Measurements from ENCODE around the gene CIDEB. TPM values are rescaled to one million over a fixed set of nuclear protein-coding genes. Genes with fewer than 3 reads are reported as not detected.

Gene CIDEB
- total and polyA plus RNA-seq, 10 of the 15 experiments (the other 5 are each of a cell fraction or from before 2014, with no cell fraction given) = 0.34 to 6.3 (median 3.2) TPM

DNA sequence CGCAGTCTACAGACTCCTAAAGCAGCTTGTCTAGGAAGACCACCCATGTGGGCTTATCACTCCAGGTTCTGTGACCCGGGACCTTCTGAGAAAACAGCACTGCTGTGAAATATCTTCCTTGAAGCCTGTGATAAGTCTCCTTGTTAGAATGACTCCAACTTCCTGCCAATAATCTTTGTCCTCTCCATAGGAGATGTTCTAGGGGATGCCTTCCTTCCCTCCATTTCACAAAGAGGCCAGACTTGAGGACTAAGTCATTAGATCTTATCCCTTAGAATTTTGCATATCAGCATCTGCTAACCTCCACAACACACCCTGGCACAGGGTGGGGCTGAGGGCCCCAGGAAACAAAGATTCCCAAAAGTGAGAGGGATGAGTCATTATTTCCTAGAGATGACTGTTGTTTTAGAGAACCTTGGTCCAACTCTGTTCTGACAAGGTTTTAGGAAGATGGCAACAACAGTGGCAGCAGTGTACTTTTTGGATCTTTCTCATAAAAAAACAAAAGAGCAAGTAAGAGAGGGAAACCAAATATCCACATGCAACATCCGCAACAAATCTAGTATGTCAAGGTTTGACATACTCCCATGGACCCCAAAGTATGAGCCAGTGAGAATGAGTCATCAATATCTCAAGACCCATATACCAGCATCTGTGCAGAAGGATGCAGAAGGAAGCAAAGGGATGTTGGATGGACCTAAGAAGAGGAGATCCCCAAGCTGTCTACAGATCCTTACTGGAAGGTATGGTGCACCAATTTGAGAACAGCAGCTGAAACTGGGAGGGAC, 9.6 kb upstream of the CIDEB start:
- no TSS peak for BruUV-seq (replicated peaks)
- no peak overlapping the region for H3K9ac ChIP-seq (ENCODE audit: control insufficient read depth, insufficient read depth, low read length)
- in situ Hi-C loops (cut with MboI) (no loop called here), intact Hi-C loops (cut with micrococcal nuclease; ENCODE audit: unreplicated experiment) (no loop called here)
- H3K4me3 ChIP-seq = no peak overlapping the region
- no peaks in the 10 kb centered on the region for H3K79me2 ChIP-seq (ENCODE audit: control insufficient read depth, insufficient read depth, low read length)
- no peaks in the 10 kb centered on the region; the same call in 1 of the 2 replicates for H4K20me1 ChIP-seq (ENCODE audit: control insufficient read depth, insufficient read depth)
- ChIA-PET SMC1A (ENCODE audit: uncharacterized antibody, unreplicated experiment) (interaction anchor here (1.1 kb wide), 1 partner anchor 114 kb away, joined by 3 read pairs; no protein-coding TSS in a partner anchor), POLR2A (no interaction called here), CTCF (interaction anchor here (0.7 to 1.9 kb wide), 6 partner anchors 9 to 125 kb away, joined by 3 to 8 read pairs (median 4); partner anchors contain the start of gene CIDEB), RAD21 (ENCODE audit: unreplicated experiment) (no interaction called here)
- FAIRE-seq (no peak), DNase-seq (ENCODE audit: low read depth, low spot score) (no peak), ATAC-seq (no peak)
- TF ChIP-seq FOXK2 (IDR thresholded peaks at IDR 0.05) = no peak
- 74% methylated on average over 3 of the region's 3 CpGs for WGBS (ENCODE audit: insufficient coverage, insufficient replicate concordance, low lambda C conversion rate, missing lambda C conversion rate)
- no peak overlapping the region for H3K27ac ChIP-seq (ENCODE audit: control insufficient read depth, insufficient read depth)
- H3K27me3 ChIP-seq (replicated peaks in 1 of 2; ENCODE audit: control insufficient read depth in 2 of 2, insufficient read depth in 2 of 2, low read length in 1 of 2) = no peaks in the 10 kb centered on the region
- no peaks in the 10 kb centered on the region for H3K9me3 ChIP-seq (replicated peaks; ENCODE audit: control insufficient read depth, insufficient read depth, low read length)
- H3K36me3 ChIP-seq (ENCODE audit: control insufficient read depth in 2 of 2, insufficient read depth in 2 of 2, low read length in 1 of 2) = no peaks in the 10 kb centered on the region
- peaks cover 15% of the 10 kb centered on the region for H3K4me1 ChIP-seq (ENCODE audit: control insufficient read depth, insufficient read depth, low read length)
- no peak overlapping the region for H3K4me2 ChIP-seq (ENCODE audit: control insufficient read depth, insufficient read depth)
- H2AFZ ChIP-seq (ENCODE audit: control insufficient read depth, low read depth, low read length) = no peak overlapping the region

DNA sequence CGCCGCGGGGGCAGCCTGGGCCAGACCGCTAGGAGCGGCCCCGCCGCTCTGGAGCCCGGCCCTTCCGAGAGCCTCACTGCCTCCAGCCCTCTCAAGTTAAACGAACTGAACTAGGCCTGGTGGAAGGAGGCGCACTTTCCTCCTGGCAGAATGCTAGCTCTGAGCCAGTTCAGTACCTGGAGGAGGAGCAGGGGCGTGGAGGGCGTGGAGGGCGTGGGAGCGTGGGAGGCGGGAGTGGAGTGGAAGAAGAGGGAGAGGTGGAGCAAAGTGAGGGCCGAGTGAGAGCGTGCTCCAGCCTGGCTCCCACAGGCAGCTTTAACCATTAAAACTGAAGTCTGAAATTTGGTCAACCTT, 8.8 kb upstream of the CIDEB start:
- ChIA-PET RAD21 (ENCODE audit: unreplicated experiment) (no interaction called here), CTCF (interaction anchor here (0.9 kb wide), 1 partner anchor 125 kb away, joined by 3 read pairs; no protein-coding TSS in a partner anchor), POLR2A (no interaction called here), SMC1A (ENCODE audit: uncharacterized antibody, unreplicated experiment) (no interaction called here)
- Histone ChIP-seq H3K27ac (ENCODE audit: control insufficient read depth, insufficient read depth) (no peak overlapping the region), H3K4me3 (no peak overlapping the region), H3K36me3 (ENCODE audit: control insufficient read depth in 2 of 2, insufficient read depth in 2 of 2, low read length in 1 of 2) (no peaks in the 10 kb centered on the region), H3K4me1 (ENCODE audit: control insufficient read depth, insufficient read depth, low read length) (peaks cover 17% of the 10 kb centered on the region), H4K20me1 (ENCODE audit: control insufficient read depth, insufficient read depth) (no peaks in the 10 kb centered on the region; the same call in 1 of the 2 replicates), H2AFZ (ENCODE audit: control insufficient read depth, low read depth, low read length) (no peak overlapping the region), H3K9me3 (replicated peaks; ENCODE audit: control insufficient read depth, insufficient read depth, low read length) (no peaks in the 10 kb centered on the region), H3K27me3 (replicated peaks in 1 of 2; ENCODE audit: control insufficient read depth in 2 of 2, insufficient read depth in 2 of 2, low read length in 1 of 2) (no peaks in the 10 kb centered on the region), H3K4me2 (ENCODE audit: control insufficient read depth, insufficient read depth) (no peak overlapping the region), H3K79me2 (ENCODE audit: control insufficient read depth, insufficient read depth, low read length) (no peaks in the 10 kb centered on the region), H3K9ac (ENCODE audit: control insufficient read depth, insufficient read depth, low read length) (no peak overlapping the region)
- DNase-seq (ENCODE audit: low read depth, low spot score) (no peak), FAIRE-seq (no peak), ATAC-seq (no peak)
- in situ Hi-C loops (cut with MboI) (no loop called here), intact Hi-C loops (cut with micrococcal nuclease; ENCODE audit: unreplicated experiment) (no loop called here)
- WGBS (ENCODE audit: insufficient coverage, insufficient replicate concordance, low lambda C conversion rate, missing lambda C conversion rate) = 97% methylated on average over 18 of the region's 18 CpGs
- BruUV-seq (replicated peaks) = no TSS peak
- no peak for TF ChIP-seq POLR2AphosphoS5 (IDR thresholded peaks at IDR 0.05; ENCODE audit: low read length)
- no peak for TF ChIP-seq PAX8 (IDR thresholded peaks at IDR 0.05)
- TF ChIP-seq, protein P1, sequence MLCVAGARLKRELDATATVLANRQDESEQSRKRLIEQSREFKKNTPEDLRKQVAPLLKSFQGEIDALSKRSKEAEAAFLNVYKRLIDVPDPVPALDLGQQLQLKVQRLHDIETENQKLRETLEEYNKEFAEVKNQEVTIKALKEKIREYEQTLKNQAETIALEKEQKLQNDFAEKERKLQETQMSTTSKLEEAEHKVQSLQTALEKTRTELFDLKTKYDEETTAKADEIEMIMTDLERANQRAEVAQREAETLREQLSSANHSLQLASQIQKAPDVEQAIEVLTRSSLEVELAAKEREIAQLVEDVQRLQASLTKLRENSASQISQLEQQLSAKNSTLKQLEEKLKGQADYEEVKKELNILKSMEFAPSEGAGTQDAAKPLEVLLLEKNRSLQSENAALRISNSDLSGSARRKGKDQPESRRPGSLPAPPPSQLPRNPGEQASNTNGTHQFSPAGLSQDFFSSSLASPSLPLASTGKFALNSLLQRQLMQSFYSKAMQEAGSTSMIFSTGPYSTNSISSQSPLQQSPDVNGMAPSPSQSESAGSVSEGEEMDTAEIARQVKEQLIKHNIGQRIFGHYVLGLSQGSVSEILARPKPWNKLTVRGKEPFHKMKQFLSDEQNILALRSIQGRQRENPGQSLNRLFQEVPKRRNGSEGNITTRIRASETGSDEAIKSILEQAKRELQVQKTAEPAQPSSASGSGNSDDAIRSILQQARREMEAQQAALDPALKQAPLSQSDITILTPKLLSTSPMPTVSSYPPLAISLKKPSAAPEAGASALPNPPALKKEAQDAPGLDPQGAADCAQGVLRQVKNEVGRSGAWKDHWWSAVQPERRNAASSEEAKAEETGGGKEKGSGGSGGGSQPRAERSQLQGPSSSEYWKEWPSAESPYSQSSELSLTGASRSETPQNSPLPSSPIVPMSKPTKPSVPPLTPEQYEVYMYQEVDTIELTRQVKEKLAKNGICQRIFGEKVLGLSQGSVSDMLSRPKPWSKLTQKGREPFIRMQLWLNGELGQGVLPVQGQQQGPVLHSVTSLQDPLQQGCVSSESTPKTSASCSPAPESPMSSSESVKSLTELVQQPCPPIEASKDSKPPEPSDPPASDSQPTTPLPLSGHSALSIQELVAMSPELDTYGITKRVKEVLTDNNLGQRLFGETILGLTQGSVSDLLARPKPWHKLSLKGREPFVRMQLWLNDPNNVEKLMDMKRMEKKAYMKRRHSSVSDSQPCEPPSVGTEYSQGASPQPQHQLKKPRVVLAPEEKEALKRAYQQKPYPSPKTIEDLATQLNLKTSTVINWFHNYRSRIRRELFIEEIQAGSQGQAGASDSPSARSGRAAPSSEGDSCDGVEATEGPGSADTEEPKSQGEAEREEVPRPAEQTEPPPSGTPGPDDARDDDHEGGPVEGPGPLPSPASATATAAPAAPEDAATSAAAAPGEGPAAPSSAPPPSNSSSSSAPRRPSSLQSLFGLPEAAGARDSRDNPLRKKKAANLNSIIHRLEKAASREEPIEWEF (IDR thresholded peaks at IDR 0.05; ENCODE audit: insufficient replicate concordance, low read depth, low read length) = no peak
- TF ChIP-seq SMAD5 (IDR thresholded peaks at IDR 0.05; ENCODE audit: low read depth) = no peak
- TF ChIP-seq NFXL1 (IDR thresholded peaks at IDR 0.05; ENCODE audit: borderline replicate concordance) = no peak
- TF ChIP-seq, protein P2, sequence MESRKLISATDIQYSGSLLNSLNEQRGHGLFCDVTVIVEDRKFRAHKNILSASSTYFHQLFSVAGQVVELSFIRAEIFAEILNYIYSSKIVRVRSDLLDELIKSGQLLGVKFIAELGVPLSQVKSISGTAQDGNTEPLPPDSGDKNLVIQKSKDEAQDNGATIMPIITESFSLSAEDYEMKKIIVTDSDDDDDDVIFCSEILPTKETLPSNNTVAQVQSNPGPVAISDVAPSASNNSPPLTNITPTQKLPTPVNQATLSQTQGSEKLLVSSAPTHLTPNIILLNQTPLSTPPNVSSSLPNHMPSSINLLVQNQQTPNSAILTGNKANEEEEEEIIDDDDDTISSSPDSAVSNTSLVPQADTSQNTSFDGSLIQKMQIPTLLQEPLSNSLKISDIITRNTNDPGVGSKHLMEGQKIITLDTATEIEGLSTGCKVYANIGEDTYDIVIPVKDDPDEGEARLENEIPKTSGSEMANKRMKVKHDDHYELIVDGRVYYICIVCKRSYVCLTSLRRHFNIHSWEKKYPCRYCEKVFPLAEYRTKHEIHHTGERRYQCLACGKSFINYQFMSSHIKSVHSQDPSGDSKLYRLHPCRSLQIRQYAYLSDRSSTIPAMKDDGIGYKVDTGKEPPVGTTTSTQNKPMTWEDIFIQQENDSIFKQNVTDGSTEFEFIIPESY (IDR thresholded peaks at IDR 0.05) = no peak
- no peak for TF ChIP-seq EED (IDR thresholded peaks at IDR 0.05; ENCODE audit: low read depth)
- no peak for TF ChIP-seq SREBF1 (IDR thresholded peaks at IDR 0.05; ENCODE audit: low read length)
- no peak for TF ChIP-seq SMC3 (IDR thresholded peaks at IDR 0.05; ENCODE audit: borderline replicate concordance, low read length)
